Adrenal gland (tissue), 5 donors: ENCODE data around the gene MGST3.

ENCODE experiments used
- POLR2A ChIP-seq, 2 donors: fragments of 450-650 bp; IDR thresholded peaks; one replicate each; pipeline ENCODE4 v1.6.1; 2017; ENCODE audit warnings: antibody characterized with exemption in 2 of 2, mild to moderate bottlenecking in 2 of 2, moderate library complexity in 1 of 2
- TF ChIP-seq, protein P1 (sequence below), 6 experiments: fragments of 450-650 bp in 4 of 6; fragments of 200-600 bp in 2 of 6; sonication (generic) in 1 of 6; IDR thresholded peaks; 1 replicate in 5 of 6; 2 replicates in 1 of 6; pipeline versions ENCODE4 v1.5.1 to v1.8.0; 2016 to 2021; ENCODE audit warnings: antibody characterized with exemption in 6 of 6, mild to moderate bottlenecking in 2 of 6, moderate library complexity in 1 of 6
- donor health status: DM: no; HTN: no; CAD: no.

DNA sequence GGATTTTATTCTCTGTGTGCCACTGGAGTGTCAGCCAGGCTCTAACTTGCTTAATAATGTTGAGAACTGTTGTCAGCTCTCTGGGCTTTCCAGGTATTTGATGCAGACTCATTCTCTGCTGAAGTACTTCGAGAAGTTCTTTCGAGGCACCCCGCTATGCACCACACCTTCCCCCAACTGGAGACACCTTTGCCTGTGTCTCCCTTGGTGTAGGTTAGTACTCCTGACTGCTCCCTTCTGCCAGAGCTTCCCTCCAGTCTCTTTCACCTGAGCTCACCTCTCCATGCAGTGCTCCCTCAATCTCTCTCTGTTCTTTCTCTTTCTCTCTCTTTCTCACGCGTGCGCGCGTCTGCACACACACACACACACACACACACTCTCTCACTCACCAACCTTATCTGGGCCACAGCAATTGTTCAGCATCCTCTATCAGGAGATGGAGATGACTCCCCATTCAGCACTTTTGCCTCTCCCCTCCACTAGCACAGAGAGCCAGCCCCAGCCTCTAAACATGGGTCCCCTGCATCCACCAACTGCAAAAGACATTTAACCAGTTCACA, 14.0 kb upstream of the MGST3 start:
- TF ChIP-seq, protein P1, sequence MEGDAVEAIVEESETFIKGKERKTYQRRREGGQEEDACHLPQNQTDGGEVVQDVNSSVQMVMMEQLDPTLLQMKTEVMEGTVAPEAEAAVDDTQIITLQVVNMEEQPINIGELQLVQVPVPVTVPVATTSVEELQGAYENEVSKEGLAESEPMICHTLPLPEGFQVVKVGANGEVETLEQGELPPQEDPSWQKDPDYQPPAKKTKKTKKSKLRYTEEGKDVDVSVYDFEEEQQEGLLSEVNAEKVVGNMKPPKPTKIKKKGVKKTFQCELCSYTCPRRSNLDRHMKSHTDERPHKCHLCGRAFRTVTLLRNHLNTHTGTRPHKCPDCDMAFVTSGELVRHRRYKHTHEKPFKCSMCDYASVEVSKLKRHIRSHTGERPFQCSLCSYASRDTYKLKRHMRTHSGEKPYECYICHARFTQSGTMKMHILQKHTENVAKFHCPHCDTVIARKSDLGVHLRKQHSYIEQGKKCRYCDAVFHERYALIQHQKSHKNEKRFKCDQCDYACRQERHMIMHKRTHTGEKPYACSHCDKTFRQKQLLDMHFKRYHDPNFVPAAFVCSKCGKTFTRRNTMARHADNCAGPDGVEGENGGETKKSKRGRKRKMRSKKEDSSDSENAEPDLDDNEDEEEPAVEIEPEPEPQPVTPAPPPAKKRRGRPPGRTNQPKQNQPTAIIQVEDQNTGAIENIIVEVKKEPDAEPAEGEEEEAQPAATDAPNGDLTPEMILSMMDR (IDR thresholded peaks at IDR 0.05), result no peak
- no peak for TF ChIP-seq POLR2A (IDR thresholded peaks at IDR 0.05)
